ENCODE results near the gene SRGAP2B. TPM values are rescaled to one million over a fixed set of nuclear protein-coding genes. Genes with fewer than 3 reads are reported as not detected.
"Not testable (repeated sequence)": the region's sequence is repeated elsewhere in the genome, so short reads cannot be mapped to it uniquely, and the experiment has no call there.

SRGAP2B gene
- total RNA-seq, result 56.6 and 58.5 TPM in 2 replicates
- long read RNA-seq, partial matches to known transcripts, result 1 of 6 reads
- long read RNA-seq, other reads (novel, unspliced or antisense), result 5 of 6 reads

DNA sequence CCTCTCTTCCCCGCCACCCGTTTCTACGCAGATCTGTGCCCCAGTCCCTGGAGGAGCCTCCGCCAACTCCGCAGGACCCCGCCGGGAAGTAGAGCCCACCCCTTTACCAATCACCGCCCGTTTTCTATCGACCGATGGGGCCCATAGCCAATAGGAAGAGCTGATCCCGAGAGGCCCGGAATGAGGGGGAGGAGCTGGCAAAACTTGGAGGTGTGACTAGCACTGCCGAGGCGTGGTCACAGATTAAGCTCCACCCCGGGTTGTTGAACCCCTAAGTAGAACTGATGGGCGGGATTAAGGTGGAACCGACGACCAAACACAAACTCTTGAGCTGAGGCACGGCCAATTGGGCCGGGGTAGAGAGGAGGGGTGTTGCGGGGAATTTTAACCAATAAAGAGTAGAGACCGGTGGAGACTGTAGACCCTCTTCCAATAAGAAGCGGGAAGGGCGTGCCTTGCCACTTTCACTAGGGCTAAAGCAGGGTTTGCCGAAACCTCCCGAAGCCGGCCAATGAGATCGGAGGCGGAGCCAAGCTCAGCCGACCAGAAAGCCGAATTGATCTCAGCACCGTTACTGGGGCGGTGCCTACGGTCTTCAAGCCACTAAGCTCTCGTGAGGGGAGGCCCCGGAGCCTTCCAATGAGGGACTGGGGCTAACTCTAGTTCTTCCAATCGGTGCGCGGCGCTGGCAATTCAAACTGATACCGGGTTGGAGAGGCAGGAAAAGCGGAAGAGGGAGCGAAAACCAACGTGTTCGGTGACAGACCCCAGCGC is at the start of gene SRGAP2B, which contains the start of gene FAM72D:
Gene SRGAP2B, minus strand, starts transcription at position 45 of the 774 bp plus-strand sequence. CDS start 2,427 bp downstream, outside the sequence.
Gene FAM72D, plus strand, starts transcription at position 691 of the 774 bp plus-strand sequence. CDS start 874 bp downstream, outside the sequence.
- not testable (repeated sequence) for DNase-seq (ENCODE audit: low read depth, low spot score); H3K4me3 Mint-ChIP-seq; H3K36me3 Mint-ChIP-seq (ENCODE audit: low read depth); H3K27me3 Mint-ChIP-seq (ENCODE audit: low read depth); H3K4me1 Mint-ChIP-seq; H3K27ac Mint-ChIP-seq (ENCODE audit: unreplicated experiment); H3K9me3 Mint-ChIP-seq

DNA sequence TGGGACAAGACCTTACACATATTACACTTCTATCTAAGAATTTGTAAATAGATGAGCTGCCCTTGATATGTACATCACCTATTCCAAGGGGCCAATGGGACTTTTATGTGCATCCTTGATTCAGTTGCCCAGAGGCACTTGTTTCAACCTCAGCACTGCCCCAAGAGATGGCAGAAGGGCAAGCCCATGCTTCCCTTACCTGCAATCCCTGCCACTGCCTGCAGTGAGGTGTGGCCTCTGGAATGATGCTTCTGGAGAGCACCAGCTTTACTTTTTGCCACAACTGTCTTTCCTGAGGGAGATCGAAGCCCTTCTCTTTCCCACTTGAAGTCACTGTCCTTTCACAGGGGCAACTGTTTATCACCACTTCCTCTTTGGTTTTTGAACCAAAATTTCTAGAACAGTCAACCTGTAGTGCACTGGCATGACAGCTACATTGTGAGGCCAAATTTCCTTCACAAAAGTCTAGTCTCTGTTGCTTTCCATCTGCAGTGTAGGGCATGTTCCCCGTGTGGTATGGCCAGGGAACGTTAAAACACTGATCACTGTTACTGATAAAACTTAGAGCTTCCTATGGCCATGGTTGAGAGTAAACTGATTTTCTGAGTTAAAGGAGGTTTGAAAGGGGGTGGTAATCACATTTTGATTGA is 49.3 kb upstream of the SRGAP2B start:
- not testable (repeated sequence) for H3K27ac Mint-ChIP-seq (ENCODE audit: unreplicated experiment); H3K9me3 Mint-ChIP-seq; H3K4me3 Mint-ChIP-seq; H3K4me1 Mint-ChIP-seq; H3K36me3 Mint-ChIP-seq (ENCODE audit: low read depth); DNase-seq (ENCODE audit: low read depth, low spot score); H3K27me3 Mint-ChIP-seq (ENCODE audit: low read depth)

DNA sequence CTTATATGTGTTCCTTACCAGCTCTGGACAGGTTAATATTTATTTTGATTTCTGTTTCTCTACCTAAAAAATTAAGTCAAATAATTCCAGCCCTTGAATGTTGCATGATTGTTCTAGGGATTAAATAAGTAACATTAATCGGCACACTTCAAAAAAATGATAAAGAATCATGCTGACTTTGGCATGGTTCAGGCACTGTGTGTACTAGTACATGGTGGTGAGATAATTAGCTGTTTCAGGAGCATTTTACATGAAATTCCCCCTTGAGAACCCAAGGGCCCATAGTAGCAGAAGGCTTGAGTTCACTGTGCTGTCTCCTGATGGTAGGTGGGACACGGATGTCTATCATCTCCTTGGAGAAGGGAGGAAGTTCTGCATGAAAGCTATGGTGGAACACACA is 45.4 kb upstream of the SRGAP2B start:
- not testable (repeated sequence) for H3K27ac Mint-ChIP-seq (ENCODE audit: unreplicated experiment); H3K36me3 Mint-ChIP-seq (ENCODE audit: low read depth); H3K9me3 Mint-ChIP-seq; H3K4me3 Mint-ChIP-seq; DNase-seq (ENCODE audit: low read depth, low spot score); H3K27me3 Mint-ChIP-seq (ENCODE audit: low read depth); H3K4me1 Mint-ChIP-seq

DNA sequence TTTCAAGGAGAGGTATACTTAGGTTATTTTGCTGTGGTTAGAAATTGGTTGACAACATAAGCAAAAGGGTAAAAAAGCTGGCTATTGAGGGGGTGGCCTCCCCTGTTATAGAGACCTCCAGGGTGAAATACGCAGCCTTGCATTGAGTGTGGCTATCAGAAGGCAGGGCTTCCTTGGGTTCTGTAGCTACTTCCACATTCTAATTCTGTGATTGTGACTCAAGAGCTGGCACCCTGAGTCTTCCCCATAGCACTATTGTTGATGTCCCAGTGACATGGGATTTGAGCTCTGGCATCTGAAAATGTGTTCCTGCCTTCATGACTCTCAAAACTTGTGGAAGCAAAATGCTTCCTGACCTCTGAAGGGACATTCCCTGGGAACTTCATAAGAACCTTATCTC is 39.3 kb upstream of the SRGAP2B start:
- not testable (repeated sequence) for H3K4me3 Mint-ChIP-seq; DNase-seq (ENCODE audit: low read depth, low spot score); H3K9me3 Mint-ChIP-seq; H3K27ac Mint-ChIP-seq (ENCODE audit: unreplicated experiment); H3K4me1 Mint-ChIP-seq; H3K27me3 Mint-ChIP-seq (ENCODE audit: low read depth); H3K36me3 Mint-ChIP-seq (ENCODE audit: low read depth)

DNA sequence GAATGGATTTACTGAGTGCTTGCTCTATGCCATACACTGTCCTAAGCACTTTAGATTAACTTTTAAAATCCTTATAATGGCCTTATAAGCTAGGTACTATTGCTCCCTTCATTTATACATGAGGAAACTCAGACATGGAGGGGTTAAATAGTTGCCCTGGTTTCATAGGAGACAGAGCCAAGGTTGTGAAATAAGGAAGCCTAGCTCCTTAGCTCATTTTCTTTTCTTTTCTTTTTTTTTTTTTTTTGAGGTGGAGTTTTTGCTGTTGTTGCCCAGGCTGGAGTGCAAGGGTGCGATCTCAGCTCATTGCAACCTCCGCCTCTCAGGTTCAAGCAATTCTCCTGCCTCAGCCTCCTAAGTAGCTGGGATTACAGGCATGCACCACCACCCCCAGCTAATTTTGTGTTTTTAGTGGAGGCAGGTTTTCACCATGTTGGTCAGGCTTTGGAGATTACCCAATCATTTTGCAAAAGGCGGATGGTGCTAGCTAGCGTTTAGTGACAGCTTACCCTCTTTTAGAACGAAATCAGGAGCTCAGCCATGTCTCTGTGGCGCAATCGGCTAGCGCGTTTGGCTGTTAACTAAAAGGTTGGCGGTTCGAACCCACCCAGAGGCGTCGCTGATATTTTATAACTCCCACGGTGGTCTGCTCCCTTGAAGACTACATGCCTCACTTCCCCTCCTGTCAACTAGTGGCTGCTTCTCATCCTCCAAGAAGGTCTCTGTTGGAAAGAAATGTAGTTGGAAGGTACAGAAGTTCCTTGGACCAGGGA is 33.8 kb upstream of the SRGAP2B start:
- H3K36me3 Mint-ChIP-seq (ENCODE audit: low read depth); H3K27ac Mint-ChIP-seq (ENCODE audit: unreplicated experiment); H3K4me1 Mint-ChIP-seq; DNase-seq (ENCODE audit: low read depth, low spot score); H3K9me3 Mint-ChIP-seq; H3K4me3 Mint-ChIP-seq; H3K27me3 Mint-ChIP-seq (ENCODE audit: low read depth): not testable (repeated sequence)

DNA sequence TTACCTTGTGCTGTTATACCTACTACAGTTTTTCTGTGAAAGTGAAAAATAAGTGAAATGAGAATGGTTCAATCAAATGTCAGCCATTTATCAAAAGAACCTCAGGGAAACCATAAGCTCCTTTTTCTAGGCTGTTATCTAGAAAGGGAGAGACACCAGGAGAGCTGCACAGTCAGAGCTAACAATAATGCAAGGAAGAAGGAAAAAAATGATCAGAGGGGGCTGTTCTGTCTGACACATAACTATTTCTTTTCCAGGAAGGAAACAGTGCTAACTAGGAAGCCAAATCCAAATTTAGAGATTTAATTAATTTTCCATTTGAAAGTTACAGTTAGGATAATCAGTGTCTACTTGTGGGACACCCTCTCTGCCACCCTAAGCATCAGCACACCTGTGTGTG is 32.0 kb upstream of the SRGAP2B start:
- not testable (repeated sequence) for DNase-seq (ENCODE audit: low read depth, low spot score)

DNA sequence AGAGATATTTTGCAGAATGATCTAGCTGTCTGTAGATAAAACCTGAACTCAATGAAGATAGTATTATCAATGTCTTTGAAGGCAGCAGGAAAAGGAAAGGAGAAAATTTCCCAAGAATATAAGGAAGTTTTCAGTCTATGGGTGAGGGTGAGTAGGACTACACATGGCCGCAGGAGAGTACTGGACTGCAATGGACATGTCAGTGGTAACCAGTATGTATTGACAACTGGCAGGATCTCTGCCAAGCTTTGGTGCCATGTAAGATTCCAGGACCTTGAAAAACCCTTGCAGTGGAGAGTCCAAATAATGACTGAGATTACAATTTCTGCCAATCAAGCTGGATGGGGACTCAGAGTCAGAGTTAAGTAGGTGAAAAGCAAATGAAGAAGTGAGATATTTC is 30.0 kb upstream of the SRGAP2B start:
- H3K36me3 Mint-ChIP-seq (ENCODE audit: low read depth); DNase-seq (ENCODE audit: low read depth, low spot score); H3K27me3 Mint-ChIP-seq (ENCODE audit: low read depth); H3K4me1 Mint-ChIP-seq; H3K27ac Mint-ChIP-seq (ENCODE audit: unreplicated experiment); H3K9me3 Mint-ChIP-seq; H3K4me3 Mint-ChIP-seq: not testable (repeated sequence)

More for the DNA sequence above, 32.0 kb upstream of the SRGAP2B start:
- H3K27me3 Mint-ChIP-seq (ENCODE audit: low read depth); H3K4me1 Mint-ChIP-seq; H3K27ac Mint-ChIP-seq (ENCODE audit: unreplicated experiment); H3K9me3 Mint-ChIP-seq; H3K36me3 Mint-ChIP-seq (ENCODE audit: low read depth); H3K4me3 Mint-ChIP-seq: not testable (repeated sequence)

DNA sequence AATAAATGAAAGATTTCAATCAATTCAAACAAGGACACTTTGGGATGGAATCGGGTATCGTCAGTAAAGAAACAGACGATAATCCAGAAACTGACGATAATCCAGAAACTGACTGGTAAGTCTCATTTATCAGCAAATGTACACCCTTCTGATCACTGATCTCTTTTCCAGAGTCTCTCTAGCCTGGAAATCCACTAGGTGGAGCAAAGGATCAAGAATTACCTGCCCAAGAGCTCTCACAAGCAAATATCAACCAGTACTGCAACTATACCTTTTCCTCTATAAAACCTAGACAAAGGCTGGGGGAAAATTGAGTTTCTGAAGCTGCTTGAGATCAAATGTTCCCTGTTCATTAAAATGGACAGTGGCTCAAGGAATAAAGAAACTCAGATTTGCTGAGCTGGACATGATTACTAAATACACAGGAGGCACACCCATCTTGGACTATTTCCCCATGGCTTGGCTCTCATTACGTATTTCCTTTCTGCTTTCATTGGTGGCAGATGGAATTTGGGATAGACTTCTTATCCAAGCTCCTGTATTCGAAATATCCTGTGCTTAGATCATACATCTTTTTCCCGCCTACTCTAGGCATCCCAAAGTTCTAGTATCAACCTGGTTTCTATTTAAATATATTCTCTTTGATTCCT is 29.0 kb upstream of the SRGAP2B start:
- H3K9me3 Mint-ChIP-seq; H3K27ac Mint-ChIP-seq (ENCODE audit: unreplicated experiment); DNase-seq (ENCODE audit: low read depth, low spot score); H3K27me3 Mint-ChIP-seq (ENCODE audit: low read depth); H3K4me1 Mint-ChIP-seq; H3K36me3 Mint-ChIP-seq (ENCODE audit: low read depth); H3K4me3 Mint-ChIP-seq: not testable (repeated sequence)

DNA sequence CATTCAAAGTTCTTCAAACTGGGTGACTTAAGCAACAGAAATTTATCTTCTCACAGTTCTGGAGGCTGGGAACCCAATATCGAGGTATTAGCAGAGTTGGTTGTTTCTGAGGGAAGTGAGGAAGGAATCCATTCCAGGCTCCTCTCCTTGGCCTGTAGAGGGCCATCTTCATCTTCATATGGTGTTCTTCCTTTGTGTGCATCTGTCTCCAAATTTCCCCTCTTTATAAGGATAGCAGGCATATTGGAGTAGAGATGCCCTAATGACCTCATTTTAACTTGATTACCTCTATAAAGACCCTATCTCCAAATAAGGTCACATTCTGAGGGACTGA is 27.9 kb upstream of the SRGAP2B start:
- not testable (repeated sequence) for H3K36me3 Mint-ChIP-seq (ENCODE audit: low read depth); H3K4me1 Mint-ChIP-seq; H3K4me3 Mint-ChIP-seq; H3K27me3 Mint-ChIP-seq (ENCODE audit: low read depth); DNase-seq (ENCODE audit: low read depth, low spot score); H3K27ac Mint-ChIP-seq (ENCODE audit: unreplicated experiment); H3K9me3 Mint-ChIP-seq

DNA sequence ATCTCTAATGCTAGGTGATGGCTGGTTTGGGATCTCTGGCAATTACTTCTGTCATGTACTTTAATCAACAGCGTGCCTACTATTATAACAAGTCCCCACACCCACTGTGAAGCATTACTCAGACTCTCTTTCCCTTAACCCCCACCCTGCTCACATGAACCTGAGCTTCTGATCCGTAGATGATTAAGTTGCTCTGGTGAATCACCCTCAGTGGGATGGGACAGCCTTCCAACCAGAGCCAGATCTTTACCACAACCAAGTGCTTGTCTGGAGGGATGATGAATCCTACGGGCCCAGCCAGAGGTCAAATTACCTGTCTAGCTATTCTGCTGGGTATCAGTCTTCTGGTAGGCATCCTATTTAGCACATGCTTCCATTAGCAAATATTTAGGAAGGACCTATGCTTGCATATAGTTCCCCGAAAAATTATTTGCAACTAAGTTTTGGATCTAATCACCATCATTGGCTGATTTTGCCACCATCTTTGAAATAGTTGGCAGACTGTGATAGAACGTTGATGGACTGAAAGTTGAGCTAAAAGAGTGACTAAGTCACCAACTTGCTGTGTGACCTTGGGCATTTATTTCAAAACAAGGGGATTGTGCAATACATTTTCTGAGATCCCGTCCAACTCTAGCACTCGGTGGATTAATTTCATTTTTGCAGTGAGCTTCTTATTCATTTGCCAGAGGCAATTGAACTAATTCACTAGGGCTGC is 27.4 kb upstream of the SRGAP2B start:
- not testable (repeated sequence) for H3K4me1 Mint-ChIP-seq; H3K27me3 Mint-ChIP-seq (ENCODE audit: low read depth); H3K4me3 Mint-ChIP-seq; H3K36me3 Mint-ChIP-seq (ENCODE audit: low read depth); H3K27ac Mint-ChIP-seq (ENCODE audit: unreplicated experiment); DNase-seq (ENCODE audit: low read depth, low spot score); H3K9me3 Mint-ChIP-seq

DNA sequence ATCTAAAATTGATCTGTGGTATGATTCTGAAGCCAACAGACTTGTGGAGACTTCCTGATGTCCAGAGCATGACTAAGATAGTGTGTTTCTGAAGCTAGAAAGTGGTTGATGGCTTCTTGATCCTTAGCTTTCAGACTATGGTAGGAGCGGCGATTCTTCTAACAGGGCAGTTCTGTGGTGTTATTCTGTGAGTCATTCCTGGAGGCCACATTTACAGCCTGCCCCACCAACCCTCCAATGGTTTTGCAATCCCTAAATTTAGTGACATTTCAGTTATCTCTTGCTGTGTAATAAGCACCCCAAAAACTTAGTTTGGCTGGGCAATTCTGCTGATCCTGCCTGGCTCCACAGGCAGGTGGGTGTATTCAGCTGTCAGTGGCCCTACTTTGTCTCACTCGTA is 24.7 kb upstream of the SRGAP2B start:
- not testable (repeated sequence) for H3K27me3 Mint-ChIP-seq (ENCODE audit: low read depth); H3K36me3 Mint-ChIP-seq (ENCODE audit: low read depth); H3K27ac Mint-ChIP-seq (ENCODE audit: unreplicated experiment)

DNA sequence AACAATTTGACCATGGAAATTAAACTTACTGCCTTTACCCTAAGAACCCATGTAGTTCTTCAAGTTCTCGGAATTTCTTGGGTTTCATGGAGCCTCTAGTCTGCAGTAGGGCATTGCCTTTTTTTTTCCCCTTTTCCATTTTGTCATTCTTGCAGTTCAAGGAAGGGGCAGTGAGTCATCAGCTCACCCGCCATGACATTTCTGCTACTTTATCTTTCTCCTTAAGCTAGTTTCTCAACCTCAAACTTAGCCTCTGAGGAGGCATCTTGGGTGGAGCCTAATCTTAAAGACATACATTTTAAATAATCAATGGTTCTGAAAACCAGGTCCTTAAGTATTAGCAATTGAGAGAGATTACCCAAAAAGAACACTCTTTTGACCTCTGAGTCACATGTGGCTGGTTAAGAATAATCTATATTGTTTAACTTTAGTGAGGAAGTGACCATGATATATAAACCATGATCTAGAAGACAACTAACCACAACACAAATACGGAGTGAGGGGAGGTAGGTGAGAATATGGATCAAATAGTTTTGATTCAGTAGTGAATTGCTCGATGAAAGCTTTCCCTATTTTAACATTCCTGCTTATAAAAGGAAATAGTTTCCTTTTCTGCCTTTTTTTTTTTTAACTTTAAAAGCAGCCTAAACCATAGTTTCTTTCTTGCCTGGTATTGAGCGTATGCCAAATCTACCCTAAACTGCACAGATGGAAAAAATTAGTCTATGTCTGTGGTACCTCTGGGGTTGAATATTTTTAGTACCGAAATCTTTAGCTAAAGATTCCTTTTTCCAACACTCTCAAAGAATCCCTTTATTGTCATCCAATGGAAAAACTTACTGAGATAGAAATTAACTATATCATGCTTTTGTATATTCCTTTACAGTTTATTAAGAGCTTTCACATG is 20.7 kb upstream of the SRGAP2B start:
- not testable (repeated sequence) for H3K27me3 Mint-ChIP-seq (ENCODE audit: low read depth); H3K27ac Mint-ChIP-seq (ENCODE audit: unreplicated experiment); H3K4me1 Mint-ChIP-seq; DNase-seq (ENCODE audit: low read depth, low spot score); H3K9me3 Mint-ChIP-seq; H3K4me3 Mint-ChIP-seq; H3K36me3 Mint-ChIP-seq (ENCODE audit: low read depth)

More for the DNA sequence above, 24.7 kb upstream of the SRGAP2B start:
- H3K4me3 Mint-ChIP-seq; H3K9me3 Mint-ChIP-seq; DNase-seq (ENCODE audit: low read depth, low spot score); H3K4me1 Mint-ChIP-seq: not testable (repeated sequence)
